Astrocyte of the cerebellum (primary cell): ENCODE results near the gene TMX2.

Source experiments
- DNase-seq: peaks from one replicate; pipeline ENCODE4 v3.0.0-alpha.2; 2011; ENCODE audit warnings: low read depth
- H3K4me3 ChIP-seq: 2 replicates; pipeline ENCODE4 v1.5.1; 2011; ENCODE audit warnings: mild to moderate bottlenecking, low read depth, low read length, moderate library complexity
- CTCF ChIP-seq: IDR thresholded peaks from 2 replicates; pipeline ENCODE4 v1.5.1; 2012; ENCODE audit warnings: low read length, low read depth, moderate library complexity, mild to moderate bottlenecking; ENCODE audit errors: missing control alignments
- in situ Hi-C: cut with HindIII; loops from 2 replicates; pipeline ENCODE4 v1.10.0; 2017; ENCODE audit warnings: low sequenced_read_pairs

Gene TMX2

GRCh38 chr11:57788703-57789088, 76.3 kb downstream of the TMX2 start:
- H3K4me3 ChIP-seq, result no peak overlapping the region
- DNase-seq, result no peak
- in situ Hi-C loops, result no loop called here
- no peak for TF ChIP-seq CTCF
